Tibial nerve (tissue), 4 donors: Measurements from ENCODE around the gene ARRB2.

Experiments
- EP300 ChIP-seq, 2 donors: sonication (generic); formaldehyde crosslinking; IDR thresholded peaks; one replicate each; pipeline ENCODE4 v1.6.1; 2017; ENCODE audit warnings: antibody characterized with exemption in 2 of 2, mild to moderate bottlenecking in 1 of 2
- TF ChIP-seq, protein P1 (sequence below), 5 experiments: fragments of 200-600 bp in 3 of 5; fragments of 450-650 bp in 2 of 5; sonication (generic) in 3 of 5; IDR thresholded peaks; one replicate each; pipeline ENCODE4 v1.5.1; 2016 to 2019; ENCODE audit warnings: antibody characterized with exemption in 5 of 5, mild to moderate bottlenecking in 3 of 5, moderate library complexity in 2 of 5

DNA sequence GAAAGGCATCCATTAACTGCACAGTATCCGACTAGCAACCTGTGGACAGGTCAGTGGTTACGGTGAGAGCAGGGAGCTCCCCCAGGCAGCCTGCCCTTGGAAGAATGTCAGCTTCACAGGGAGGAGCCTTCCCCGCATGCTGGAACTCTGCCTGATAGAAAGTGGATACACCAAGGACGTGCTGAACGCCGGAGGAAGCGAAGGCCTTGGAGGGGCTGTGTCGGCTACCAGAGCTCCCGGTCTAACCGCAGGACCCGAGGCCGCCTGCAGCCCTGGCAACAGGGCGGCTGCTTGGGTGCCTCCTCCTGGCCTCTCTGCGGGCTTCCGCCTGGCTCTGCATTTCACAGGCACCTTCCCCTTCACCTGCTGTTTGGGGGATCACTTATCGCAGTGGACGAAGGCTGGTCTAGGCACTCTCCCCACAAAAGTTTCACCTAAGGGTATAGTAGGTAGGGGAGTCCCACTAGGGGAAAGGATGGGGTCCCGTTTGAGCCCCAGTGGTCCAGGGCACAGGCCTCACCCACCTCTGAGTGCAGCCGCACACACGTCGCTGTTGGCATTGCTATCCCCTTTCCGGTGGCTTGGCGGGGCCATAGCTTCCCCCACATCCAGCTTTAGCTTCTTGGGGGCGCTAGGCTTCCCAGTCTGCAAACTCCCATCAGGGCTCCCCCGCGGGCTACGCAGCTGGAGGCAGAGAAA is 36.3 kb upstream of the ARRB2 start:
- TF ChIP-seq, protein P1, sequence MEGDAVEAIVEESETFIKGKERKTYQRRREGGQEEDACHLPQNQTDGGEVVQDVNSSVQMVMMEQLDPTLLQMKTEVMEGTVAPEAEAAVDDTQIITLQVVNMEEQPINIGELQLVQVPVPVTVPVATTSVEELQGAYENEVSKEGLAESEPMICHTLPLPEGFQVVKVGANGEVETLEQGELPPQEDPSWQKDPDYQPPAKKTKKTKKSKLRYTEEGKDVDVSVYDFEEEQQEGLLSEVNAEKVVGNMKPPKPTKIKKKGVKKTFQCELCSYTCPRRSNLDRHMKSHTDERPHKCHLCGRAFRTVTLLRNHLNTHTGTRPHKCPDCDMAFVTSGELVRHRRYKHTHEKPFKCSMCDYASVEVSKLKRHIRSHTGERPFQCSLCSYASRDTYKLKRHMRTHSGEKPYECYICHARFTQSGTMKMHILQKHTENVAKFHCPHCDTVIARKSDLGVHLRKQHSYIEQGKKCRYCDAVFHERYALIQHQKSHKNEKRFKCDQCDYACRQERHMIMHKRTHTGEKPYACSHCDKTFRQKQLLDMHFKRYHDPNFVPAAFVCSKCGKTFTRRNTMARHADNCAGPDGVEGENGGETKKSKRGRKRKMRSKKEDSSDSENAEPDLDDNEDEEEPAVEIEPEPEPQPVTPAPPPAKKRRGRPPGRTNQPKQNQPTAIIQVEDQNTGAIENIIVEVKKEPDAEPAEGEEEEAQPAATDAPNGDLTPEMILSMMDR (IDR thresholded peaks at IDR 0.05), result no peak
- TF ChIP-seq EP300 (IDR thresholded peaks at IDR 0.05), result no peak
